Osteocyte (in vitro differentiated cells): Measurements from ENCODE around the gene DPP10. TPM values are rescaled to one million over a fixed set of nuclear protein-coding genes. Genes with fewer than 3 reads are reported as not detected.

ENCODE experiments used
- DNase-seq: peaks from one replicate; pipeline ENCODE4 v3.0.0; 2021; ENCODE audit warnings: mixed read lengths; ENCODE audit not compliant: unreplicated experiment; ENCODE audit errors: extremely low spot score
- H3K27ac Mint-ChIP-seq: one replicate; pipeline ENCODE4 v1.8.0; 2021; ENCODE audit warnings: mild to moderate bottlenecking, mixed read lengths; ENCODE audit not compliant: unreplicated experiment
- H3K27me3 Mint-ChIP-seq: one replicate; pipeline ENCODE4 v1.8.0; 2021; ENCODE audit warnings: mixed read lengths; ENCODE audit not compliant: unreplicated experiment
- H3K36me3 Mint-ChIP-seq: one replicate; pipeline ENCODE4 v1.8.0; 2021; ENCODE audit warnings: mixed read lengths; ENCODE audit not compliant: unreplicated experiment
- H3K4me1 Mint-ChIP-seq: one replicate; pipeline ENCODE4 v1.8.0; 2021; ENCODE audit warnings: mixed read lengths; ENCODE audit not compliant: unreplicated experiment
- H3K4me3 Mint-ChIP-seq: one replicate; pipeline ENCODE4 v1.8.0; 2021; ENCODE audit warnings: mild to moderate bottlenecking, moderate library complexity, mixed read lengths; ENCODE audit not compliant: unreplicated experiment
- H3K9me3 Mint-ChIP-seq: one replicate; pipeline ENCODE4 v1.8.0; 2021; ENCODE audit warnings: mixed read lengths; ENCODE audit not compliant: unreplicated experiment
- total RNA-seq: library from RNA; stranded (reverse); gene quantifications from 2 replicates; pipeline ENCODE4 v1.2.1, GENCODE V29; 2021
- TF ChIP-seq, protein P1 (sequence below): fragments of 200-600 bp; sonication (generic); IDR thresholded peaks from 2 replicates; pipeline ENCODE4 v1.5.0; 2021; ENCODE audit warnings: antibody characterized with exemption, mild to moderate bottlenecking, moderate library complexity

The DPP10 gene
- total RNA-seq, 1 donor from 2014 or later: not detected

GRCh38 chr2:114421781-114422180 lies 20.7 kb upstream of the DPP10 start:
- no peak overlapping the region for H3K27ac Mint-ChIP-seq
- no peaks in the 10 kb centered on the region for H3K9me3 Mint-ChIP-seq
- H3K36me3 Mint-ChIP-seq: no peaks in the 10 kb centered on the region
- H3K4me1 Mint-ChIP-seq: no peaks in the 10 kb centered on the region
- H3K27me3 Mint-ChIP-seq: no peaks in the 10 kb centered on the region
- H3K4me3 Mint-ChIP-seq: no peak overlapping the region
- TF ChIP-seq, protein P1, sequence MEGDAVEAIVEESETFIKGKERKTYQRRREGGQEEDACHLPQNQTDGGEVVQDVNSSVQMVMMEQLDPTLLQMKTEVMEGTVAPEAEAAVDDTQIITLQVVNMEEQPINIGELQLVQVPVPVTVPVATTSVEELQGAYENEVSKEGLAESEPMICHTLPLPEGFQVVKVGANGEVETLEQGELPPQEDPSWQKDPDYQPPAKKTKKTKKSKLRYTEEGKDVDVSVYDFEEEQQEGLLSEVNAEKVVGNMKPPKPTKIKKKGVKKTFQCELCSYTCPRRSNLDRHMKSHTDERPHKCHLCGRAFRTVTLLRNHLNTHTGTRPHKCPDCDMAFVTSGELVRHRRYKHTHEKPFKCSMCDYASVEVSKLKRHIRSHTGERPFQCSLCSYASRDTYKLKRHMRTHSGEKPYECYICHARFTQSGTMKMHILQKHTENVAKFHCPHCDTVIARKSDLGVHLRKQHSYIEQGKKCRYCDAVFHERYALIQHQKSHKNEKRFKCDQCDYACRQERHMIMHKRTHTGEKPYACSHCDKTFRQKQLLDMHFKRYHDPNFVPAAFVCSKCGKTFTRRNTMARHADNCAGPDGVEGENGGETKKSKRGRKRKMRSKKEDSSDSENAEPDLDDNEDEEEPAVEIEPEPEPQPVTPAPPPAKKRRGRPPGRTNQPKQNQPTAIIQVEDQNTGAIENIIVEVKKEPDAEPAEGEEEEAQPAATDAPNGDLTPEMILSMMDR: no peak
- DNase-seq: no peak

GRCh38 chr2:114424699-114425098 lies 17.7 kb upstream of the DPP10 start:
- Mint-ChIP-seq H3K27me3 (no peaks in the 10 kb centered on the region), H3K9me3 (no peaks in the 10 kb centered on the region), H3K4me1 (no peaks in the 10 kb centered on the region), H3K36me3 (no peaks in the 10 kb centered on the region), H3K27ac (no peak overlapping the region), H3K4me3 (no peak overlapping the region)
- no peak for DNase-seq
- TF ChIP-seq, protein P1: no peak

- TF ChIP-seq, protein P1: no peak
- Mint-ChIP-seq H3K9me3 (no peaks in the 10 kb centered on the region), H3K4me1 (no peaks in the 10 kb centered on the region), H3K4me3 (no peak overlapping the region), H3K27me3 (no peaks in the 10 kb centered on the region), H3K27ac (no peak overlapping the region), H3K36me3 (no peaks in the 10 kb centered on the region)
- no peak for DNase-seq
These were observed 15.7 kb upstream of the DPP10 start for GRCh38 chr2:114426756-114427155.

DNA sequence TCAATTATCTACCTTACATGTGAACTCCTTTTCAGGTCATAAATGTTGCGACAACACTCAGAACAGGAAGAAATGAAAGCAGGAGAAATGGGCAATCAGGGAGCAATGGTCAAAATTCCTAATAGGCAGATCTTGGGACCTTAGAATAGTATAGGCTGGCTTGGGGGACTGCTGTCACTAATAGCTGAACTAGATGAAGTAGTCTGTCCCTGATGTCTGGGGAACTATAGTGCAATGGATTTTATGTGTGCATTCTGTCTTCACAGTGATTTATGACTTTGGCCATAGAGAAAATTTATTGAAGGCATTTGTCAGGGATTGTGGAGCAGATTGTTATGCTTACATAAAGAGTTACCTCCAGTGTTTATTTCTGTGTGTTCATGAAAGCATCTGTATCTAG lies 6.1 kb upstream of the DPP10 start:
- H3K27ac Mint-ChIP-seq: no peak overlapping the region
- no peak for DNase-seq
- H3K9me3 Mint-ChIP-seq: peaks cover 13% of the 10 kb centered on the region
- H3K4me1 Mint-ChIP-seq: no peaks in the 10 kb centered on the region
- TF ChIP-seq, protein P1: no peak
- no peaks in the 10 kb centered on the region for H3K36me3 Mint-ChIP-seq
- no peak overlapping the region for H3K4me3 Mint-ChIP-seq
- no peaks in the 10 kb centered on the region for H3K27me3 Mint-ChIP-seq

DNA sequence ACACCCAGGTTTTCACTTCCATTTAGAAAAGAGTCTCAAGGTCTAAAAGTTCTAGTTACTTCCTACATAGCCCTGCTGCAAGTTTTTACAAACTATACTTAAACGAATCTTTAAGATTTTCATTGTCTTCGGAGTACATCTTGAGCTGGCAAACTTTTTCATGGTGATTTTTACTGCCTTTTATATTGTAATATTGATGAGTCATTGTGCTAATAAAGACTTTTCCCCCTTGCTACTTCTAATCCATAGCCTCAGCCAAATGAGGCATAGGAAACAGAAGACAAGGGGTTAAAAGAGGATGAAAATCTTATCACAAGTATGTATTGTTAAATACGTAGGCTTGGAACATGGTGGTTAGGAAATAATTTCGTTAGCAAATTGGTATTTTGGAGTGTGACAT lies 4.1 kb downstream of the DPP10 start:
- Mint-ChIP-seq H3K4me3 (no peak overlapping the region), H3K9me3 (peaks cover 4% of the 10 kb centered on the region), H3K27ac (no peak overlapping the region), H3K36me3 (no peaks in the 10 kb centered on the region), H3K27me3 (no peaks in the 10 kb centered on the region), H3K4me1 (no peaks in the 10 kb centered on the region)
- TF ChIP-seq, protein P1: no peak
- DNase-seq: no peak
